22Rv1 (cell line): ENCODE data around the gene CCDC102B.
"Not testable (repeated sequence)": the region's sequence is repeated elsewhere in the genome, so short reads cannot be mapped to it uniquely, and the experiment has no call there.

Experiments used
- H3K27ac ChIP-seq: fragments of 450-650 bp; 2 replicates; pipeline ENCODE4 v1.5.1; 2017
- CTCF ChIP-seq: fragments of 450-650 bp; IDR thresholded peaks from 2 replicates; pipeline ENCODE4 v1.5.1; 2017; ENCODE audit warnings: mild to moderate bottlenecking
- ZFX ChIP-seq: fragments of 450-650 bp; IDR thresholded peaks from 2 replicates; pipeline ENCODE4 v1.6.1; 2017; ENCODE audit warnings: antibody characterized with exemption, borderline replicate concordance

CCDC102B gene

GRCh38 chr18:68854786-68855391 is 57.0 kb downstream of the CCDC102B start:
- no peak overlapping the region for H3K27ac ChIP-seq
- no peak for TF ChIP-seq CTCF
- TF ChIP-seq ZFX: no peak

DNA sequence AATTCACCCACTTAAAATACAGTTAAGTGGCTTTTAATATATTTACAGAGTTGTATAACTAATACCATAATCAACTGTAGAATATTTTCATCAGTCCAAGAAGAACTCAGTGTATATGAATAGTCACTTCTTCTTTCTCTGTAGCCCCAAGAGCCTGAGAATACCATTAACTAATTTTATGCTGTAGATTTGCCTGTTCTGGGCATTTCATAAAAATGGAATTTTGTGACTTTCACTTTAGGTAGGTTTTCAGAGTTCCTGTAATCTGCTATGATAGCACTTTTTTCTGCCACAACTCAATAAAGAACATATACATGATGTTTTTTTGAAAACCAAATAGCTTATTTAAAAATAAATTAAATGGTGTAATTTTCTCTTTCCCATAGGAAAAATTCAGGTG is 57.6 kb downstream of the CCDC102B start:
- no peak overlapping the region for H3K27ac ChIP-seq

DNA sequence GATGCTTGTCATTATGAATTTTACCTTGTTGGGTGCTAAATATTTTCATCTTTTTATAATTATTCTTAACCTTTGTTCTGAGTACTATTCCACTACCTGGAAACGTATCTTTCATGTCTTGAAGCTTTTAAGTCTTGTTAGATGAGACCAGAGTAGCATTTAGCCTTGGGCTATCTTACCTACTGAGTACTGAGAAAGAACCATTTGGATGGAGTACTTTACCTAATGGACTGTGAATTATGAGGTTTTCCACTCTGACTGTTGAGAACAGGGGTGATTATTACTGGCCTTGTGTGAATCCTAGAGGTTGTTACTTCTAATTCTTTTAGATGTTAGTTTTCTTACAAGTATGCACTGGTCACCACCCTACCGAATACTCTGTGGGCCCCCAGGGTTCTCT is 63.5 kb downstream of the CCDC102B start:
- TF ChIP-seq CTCF: no peak
- no peak overlapping the region for H3K27ac ChIP-seq

More for the DNA sequence above, 57.6 kb downstream of the CCDC102B start:
- TF ChIP-seq ZFX (no peak), CTCF (no peak)

DNA sequence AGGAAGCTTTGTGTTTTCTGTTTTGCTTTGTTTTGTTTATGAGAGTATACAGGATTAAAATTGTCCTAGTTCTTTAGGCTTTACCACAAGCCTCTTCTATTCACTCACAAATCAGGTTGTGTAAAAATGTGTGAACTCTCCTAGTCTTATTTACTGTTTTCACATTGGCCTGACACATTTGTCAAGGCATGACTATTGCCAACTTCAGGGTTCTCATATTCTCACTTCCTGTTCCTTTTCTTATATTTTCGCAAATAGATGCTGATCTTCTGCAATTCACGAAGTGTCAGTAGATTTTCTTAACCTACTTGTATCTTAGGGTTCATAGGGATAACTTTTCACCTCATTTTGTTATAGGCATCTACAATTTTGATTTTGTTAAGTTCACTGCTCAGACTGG is 67.1 kb downstream of the CCDC102B start:
- H3K27ac ChIP-seq: no peak overlapping the region
- TF ChIP-seq ZFX: no peak
- no peak for TF ChIP-seq CTCF

DNA sequence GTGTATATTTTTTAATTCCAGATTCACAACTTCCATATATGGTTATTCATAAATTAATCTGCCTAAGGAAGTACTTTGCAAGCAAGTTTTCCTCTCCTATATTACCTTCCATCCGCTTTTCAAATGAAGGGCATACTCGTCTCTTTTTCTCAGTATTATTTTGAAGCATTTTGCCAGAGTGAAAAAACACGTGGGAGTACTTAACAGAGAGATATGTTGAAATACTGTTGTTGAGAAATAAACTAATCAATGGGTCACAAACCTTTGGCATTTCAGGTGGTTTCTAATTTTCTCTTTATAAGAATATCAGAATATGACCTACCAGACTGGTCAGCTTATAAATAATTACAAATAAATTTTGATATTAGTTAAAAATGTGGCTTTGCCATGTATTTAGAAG is 67.6 kb downstream of the CCDC102B start:
- TF ChIP-seq CTCF: no peak
- no peak for TF ChIP-seq ZFX
- no peak overlapping the region for H3K27ac ChIP-seq

DNA sequence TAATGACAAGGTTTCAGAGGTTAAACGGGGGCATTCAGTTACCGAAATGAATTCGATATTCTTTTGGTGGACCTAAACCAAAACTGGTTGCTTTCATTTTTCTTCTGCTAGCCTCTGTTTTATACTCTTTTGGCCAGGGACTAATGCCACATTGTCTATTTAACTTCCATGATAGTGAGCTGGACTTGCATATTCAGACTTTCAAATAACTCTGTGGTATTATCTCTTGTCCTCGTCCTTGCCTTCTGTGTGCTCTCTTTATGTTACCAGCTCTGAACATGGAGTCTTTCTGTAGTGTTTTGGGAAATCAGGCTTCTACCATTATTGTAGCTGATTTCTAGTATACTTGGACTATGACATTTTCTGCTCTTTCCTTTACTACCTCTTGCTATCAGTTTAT is 75.1 kb downstream of the CCDC102B start:
- TF ChIP-seq CTCF (no peak), ZFX (no peak)

DNA sequence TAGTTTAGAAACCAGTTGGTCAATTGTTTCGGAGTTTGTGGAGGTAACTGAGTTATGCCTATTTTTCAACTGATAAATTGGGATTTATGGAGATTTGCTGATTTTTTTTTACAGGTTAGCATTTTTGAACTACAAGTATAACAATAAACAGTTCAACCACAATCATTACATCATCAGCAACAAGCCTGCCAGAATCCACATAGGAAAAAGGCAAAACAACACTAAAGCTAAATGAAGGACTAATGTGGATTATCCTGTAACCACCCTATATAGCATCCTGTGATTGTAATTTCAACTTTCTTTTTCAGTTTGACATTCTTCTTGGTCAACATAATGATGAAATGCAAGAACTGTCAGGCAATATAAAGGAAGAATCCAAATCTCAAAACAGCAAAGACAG is 76.5 kb downstream of the CCDC102B start:
- no peak overlapping the region for H3K27ac ChIP-seq
- no peak for TF ChIP-seq ZFX
- TF ChIP-seq CTCF: no peak

More for the DNA sequence above, 75.1 kb downstream of the CCDC102B start:
- no peak overlapping the region for H3K27ac ChIP-seq

DNA sequence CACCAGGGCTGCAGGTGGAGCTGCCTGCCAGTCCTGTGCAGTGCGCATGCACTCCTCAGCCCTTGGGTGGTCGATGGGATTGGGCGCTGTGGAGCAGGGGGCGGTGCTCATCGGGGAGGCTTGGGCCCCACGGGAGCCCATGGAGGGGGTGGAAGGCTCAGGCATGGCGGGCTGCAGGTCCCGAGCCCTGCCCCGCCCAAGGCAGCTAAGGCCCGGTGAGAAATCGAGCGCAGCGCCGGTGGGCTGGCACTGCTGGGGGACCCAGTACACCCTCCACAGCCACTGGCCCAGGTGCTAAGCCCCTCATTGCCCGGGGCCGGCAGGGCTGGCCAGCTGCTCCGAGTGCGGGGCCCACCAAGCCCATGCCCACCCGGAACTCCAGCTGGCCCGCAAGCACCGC is 82.1 kb downstream of the CCDC102B start:
- H3K27ac ChIP-seq: not testable (repeated sequence)
